Thyroid gland (tissue), 4 donors: Measurements from ENCODE around the gene RNF19B.

ENCODE experiments used
- POLR2A ChIP-seq, 2 donors: fragments of 450-650 bp; IDR thresholded peaks; one replicate each; pipeline ENCODE4 v1.6.1; 2017; ENCODE audit warnings: antibody characterized with exemption in 2 of 2, mild to moderate bottlenecking in 2 of 2, moderate library complexity in 1 of 2
- TF ChIP-seq, protein P1 (sequence below), 6 experiments: fragments of 200-600 bp in 3 of 6; fragments of 450-650 bp in 3 of 6; sonication (generic) in 3 of 6; IDR thresholded peaks; one replicate each; pipeline ENCODE4 v1.5.1; 2016 to 2019; ENCODE audit warnings: antibody characterized with exemption in 6 of 6, mild to moderate bottlenecking in 2 of 6, inconsistent platforms in 1 of 6, moderate library complexity in 1 of 6

DNA sequence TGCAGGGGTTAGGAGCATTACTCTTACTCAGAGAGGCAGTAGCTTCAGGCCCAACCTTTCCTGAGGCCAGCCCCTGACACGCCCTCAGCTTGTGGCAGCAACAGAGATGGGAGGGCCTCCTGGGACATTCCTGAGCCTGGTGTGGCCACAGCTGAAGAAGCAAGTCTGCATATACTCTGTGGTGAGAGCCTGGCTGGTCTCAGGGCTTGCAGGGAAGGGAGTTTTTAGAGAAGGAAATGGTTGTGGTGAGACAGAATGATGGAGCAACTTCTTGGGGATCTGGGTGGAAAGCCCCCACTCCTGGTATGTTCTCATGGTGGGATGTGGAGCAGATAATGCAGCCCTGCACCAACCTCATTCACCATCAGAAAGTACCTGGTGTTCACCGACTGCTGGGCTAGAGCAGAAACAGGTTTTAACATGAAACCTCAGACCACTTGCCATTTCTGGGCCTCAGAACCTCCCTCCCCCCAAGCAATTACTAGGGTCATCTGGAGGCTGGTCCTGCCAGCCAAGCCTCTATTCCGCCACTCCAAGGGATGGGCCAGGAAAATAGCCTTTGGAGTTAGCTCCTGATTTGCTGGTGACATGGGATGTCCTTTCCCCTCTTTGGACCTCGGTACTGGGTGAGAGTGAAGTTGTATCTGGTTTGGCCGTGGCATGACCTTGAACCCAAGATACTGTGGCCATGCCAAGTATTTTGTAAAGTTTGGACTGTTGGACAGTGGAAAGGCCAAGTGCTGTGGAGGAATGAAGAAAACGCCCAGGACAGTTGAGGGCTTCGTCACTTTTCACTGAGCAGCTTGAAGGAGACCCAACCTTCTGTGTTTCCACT is 28.1 kb upstream of the RNF19B start:
- TF ChIP-seq POLR2A (IDR thresholded peaks at IDR 0.05), result peak in 1 of 2 donors; percentile 73
- TF ChIP-seq, protein P1, sequence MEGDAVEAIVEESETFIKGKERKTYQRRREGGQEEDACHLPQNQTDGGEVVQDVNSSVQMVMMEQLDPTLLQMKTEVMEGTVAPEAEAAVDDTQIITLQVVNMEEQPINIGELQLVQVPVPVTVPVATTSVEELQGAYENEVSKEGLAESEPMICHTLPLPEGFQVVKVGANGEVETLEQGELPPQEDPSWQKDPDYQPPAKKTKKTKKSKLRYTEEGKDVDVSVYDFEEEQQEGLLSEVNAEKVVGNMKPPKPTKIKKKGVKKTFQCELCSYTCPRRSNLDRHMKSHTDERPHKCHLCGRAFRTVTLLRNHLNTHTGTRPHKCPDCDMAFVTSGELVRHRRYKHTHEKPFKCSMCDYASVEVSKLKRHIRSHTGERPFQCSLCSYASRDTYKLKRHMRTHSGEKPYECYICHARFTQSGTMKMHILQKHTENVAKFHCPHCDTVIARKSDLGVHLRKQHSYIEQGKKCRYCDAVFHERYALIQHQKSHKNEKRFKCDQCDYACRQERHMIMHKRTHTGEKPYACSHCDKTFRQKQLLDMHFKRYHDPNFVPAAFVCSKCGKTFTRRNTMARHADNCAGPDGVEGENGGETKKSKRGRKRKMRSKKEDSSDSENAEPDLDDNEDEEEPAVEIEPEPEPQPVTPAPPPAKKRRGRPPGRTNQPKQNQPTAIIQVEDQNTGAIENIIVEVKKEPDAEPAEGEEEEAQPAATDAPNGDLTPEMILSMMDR (IDR thresholded peaks at IDR 0.05), result no peak
